Left kidney (tissue), 2 donors: Measurements from ENCODE around the gene STX12. TPM values are rescaled to one million over a fixed set of nuclear protein-coding genes. Genes with fewer than 3 reads are reported as not detected.
"Not testable (repeated sequence)": the region's sequence is repeated elsewhere in the genome, so short reads cannot be mapped to it uniquely, and the experiment has no call there.

Source experiments
- DNase-seq: peaks from one replicate; pipeline ENCODE4 v3.0.0-alpha.2; 2013
- polyA plus RNA-seq: library from polyadenylated mRNA; unstranded; fragments of 120-200 nt; gene quantifications from one replicate; pipeline ENCODE4 v1.2.1, GENCODE V29; 2013; ENCODE audit not compliant: insufficient read length

STX12 gene
- polyA plus RNA-seq, 1 donor = 54.7 TPM

DNA sequence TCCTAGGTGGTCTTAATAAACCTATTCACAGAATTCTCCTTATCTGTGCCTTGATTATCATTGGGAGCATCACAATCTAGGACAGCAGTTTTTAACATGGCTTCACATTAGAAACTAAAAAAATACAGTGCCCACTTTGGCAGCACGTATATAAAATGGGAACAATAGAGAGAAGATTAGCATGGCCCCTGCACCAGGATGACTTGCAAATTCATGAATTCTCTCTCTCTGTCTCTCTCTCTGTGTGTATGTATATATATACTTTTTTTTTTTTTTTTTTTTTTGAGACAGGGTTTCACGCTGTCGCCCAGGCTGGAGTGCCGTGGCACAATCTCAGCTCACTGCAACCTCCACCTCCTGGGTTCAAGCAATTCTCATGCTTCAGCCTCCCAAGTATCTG is 51.4 kb downstream of the STX12 start:
- DNase-seq = no peak

DNA sequence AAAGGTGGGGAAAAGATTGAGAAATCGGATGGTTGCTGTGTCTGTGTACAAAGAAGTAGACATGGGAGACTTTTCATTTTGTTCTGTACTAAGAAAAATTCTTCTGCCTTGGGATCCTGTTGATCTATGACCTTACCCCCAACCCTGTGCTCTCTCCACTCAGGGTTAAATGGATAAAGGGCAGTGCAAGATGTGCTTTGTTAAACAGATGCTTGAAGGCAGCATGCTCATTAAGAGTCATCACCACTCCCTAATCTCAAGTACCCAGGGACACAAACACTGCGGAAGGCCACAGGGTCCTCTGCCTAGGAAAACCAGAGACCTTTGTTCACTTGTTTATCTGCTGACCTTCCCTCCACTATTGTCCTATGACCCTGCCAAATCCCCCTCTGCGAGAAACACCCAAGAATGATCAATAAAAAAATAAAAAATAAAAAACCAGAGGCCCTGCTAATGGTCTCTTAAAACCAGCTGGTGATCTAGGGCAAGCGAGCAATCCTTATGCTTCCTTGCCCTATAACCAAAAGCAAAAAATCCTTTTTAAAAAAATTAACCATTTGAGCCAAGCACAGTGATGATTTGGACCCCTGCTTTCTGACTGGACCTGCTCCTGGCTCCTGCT is 56.4 kb downstream of the STX12 start:
- DNase-seq = not testable (repeated sequence)

DNA sequence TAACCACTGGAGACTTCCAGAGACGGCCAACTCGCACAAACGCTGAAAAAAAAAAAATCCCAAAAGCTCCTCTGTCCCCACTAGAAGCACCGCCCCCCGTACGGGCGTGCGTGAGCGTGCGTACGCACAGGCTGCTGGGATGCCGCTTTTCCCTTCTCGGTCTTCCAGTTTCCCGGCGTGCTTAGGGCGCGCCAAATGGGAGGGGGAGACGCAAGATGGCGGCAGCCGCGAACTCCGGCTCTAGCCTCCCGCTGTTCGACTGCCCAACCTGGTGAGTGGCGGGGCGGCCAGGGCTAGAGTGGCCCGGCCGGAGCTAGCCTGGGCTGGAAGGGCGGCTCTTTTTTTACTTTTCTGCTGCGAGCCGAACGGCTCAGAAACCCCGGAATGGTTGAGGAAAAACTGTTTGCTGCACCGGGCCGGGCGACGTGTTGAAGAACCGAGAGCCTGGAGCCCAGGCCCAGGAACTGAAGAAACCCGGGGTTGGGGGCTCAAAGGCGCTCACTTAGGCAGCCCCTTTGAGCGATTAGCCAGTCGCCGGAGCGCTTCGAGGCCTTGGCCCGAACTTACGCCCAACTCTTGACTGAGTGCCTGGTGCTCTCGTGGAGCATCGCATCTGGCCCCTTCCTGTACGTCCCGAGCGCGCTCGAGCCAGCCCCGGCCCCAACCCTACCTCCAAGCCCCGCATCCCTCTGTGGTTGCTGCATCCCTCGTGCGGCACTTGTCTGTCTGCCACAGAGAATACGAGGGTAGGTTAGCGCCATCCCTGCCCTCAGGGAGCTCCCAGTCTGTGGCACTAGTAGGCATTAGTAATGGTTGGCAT is 57.8 kb downstream of the STX12 start, which contains the start of gene PPP1R8:
TSS of gene PPP1R8 (plus strand) at position 162 of the 820 bp plus-strand sequence. CDS start at position 216, 54 bp downstream.
- DNase-seq = peak; percentile 97

DNA sequence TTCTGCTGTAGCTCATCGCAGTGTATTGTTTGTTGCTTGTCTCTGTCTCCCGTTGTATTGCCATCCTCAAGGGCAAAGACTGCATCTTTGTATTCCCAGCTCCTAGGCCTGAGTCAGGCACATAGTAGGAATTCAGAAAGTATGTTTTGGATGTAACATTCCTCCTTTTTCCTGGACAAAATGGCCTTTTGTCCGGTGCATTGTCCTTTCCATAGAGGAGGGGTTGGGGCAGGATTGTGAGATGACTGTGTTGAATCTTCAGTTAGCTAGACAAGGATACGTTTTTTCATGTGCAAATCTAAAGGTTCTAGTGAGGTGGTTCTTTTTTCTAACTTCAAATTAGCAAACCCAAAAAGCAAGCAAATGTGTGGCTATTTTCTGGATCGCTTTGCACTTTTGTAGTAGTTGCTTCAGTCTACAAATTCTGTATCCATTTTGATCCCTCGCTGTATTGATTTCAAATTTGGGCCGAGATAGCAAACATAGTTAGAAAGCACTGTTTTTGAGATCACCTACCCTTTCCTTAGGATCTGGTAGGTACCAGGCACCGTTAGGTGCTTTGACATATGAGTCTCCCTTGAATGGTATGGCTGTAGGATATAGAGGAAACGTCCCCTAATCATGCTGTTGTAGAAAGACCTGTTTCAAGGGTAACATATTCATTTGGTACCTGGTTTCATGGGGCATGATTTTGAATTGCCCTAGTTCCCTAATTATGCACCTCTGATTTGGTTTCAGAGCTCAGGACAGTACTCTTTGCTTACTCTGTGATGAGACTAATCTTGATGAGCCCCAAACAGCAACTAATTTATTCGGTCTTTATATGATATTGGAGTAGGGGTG is 58.8 kb downstream of the STX12 start:
- DNase-seq = no peak

DNA sequence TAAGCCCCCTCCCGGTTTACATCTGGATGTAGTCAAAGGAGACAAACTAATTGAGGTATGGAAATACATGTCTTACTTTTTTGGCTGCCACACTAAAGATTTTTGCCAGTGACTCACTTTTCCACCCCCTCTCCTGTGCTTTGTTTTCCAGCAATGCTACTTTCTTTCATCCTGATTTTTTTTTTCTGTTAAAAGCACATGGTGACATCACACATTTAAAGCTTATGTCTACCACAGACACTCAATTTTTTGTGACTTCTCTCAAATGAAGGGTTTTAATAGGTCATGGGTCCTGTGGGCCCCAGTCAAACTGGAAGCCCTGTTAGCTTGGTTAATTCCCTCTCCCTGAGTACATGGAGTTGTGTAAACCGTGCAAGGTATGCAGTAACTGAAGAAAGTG is 59.7 kb downstream of the STX12 start:
- DNase-seq = no peak

DNA sequence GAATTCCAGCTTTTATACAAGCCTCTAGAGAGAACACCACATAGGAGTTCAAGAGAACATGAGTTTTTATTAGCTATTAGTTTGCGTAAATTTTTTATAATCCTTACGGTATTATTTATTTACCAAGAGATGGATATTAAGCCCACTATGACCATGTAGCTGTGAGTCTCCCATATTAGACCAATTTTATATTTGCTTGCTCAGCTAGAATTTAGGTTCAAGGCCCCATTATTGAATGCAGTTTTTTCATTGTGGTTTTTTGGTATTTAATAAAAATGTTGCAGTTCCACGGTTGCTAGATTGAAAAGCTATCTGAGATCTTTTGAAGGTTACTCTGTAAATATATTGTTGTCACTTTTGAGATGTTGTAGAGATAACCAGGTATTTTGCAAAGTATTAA is 60.5 kb downstream of the STX12 start:
- DNase-seq = no peak

DNA sequence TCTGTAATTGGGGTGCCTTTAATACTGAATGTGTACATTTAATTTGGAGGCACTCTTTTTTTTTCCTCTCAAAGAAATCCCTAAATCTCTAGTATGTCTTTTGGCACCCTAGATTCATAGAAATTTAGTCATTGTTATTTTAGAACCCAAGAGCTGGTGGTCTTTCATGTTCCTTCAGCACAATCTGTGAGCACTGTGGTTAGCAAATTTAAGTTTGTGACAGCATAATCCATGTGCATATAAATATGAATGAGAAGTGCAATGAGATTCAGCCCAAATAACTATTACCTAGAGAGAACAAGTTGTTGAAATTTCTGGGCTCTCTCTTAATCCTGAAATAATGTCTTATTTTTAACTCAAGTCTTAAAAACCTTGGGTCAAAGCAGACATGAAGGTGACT is 62.0 kb downstream of the STX12 start:
- DNase-seq = no peak

DNA sequence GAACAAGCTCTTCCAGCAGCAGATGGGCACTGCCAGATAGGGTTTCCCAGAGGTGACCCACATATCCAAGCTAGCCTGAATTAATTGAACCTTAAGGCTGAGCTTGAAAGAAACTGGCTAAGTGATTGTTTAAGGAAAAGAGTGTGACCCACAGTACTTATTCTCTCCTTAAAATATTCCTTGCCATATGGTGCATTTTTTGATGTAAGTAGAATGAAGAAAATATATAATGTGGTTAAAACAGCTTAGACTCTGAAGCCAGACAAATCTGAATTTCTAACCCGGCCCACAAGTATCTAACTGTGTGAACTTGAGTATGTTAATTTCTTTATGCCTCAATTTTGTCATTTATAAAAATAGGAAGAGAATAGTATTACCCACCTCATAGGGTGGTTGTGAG is 62.5 kb downstream of the STX12 start:
- no peak for DNase-seq

DNA sequence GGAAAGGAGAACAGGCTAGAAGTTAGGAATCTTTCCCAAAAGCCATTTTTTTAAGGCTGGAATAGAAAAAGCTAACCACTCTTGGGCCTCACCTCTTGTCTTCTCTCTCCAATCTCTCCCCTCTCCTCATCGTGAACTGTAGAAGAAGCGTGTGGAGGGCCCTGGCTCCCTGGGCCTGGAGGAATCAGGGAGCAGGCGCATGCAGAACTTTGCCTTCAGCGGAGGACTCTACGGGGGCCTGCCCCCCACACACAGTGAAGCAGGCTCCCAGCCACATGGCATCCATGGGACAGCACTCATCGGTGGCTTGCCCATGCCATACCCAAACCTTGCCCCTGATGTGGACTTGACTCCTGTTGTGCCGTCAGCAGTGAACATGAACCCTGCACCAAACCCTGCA is 76.9 kb downstream of the STX12 start:
- DNase-seq = no peak

DNA sequence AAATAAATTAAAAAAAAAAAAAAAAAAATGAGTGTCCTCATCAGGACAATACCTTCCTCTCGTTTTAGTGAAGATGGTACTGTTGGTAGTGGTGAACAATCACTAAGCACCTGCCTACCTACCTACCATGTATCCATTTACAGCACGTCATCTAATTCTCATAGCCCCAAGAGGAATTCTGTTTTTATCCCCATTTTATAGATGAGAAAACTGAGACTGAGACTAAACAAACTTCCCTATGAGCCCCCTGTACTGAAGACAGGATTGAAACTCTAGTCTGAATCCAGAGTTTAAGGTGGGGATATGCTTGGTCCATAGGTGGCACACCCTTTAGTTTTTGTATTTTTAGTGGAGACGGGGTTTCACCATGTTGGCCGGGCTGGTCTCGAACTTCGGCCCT is 82.1 kb downstream of the STX12 start:
- DNase-seq = no peak

DNA sequence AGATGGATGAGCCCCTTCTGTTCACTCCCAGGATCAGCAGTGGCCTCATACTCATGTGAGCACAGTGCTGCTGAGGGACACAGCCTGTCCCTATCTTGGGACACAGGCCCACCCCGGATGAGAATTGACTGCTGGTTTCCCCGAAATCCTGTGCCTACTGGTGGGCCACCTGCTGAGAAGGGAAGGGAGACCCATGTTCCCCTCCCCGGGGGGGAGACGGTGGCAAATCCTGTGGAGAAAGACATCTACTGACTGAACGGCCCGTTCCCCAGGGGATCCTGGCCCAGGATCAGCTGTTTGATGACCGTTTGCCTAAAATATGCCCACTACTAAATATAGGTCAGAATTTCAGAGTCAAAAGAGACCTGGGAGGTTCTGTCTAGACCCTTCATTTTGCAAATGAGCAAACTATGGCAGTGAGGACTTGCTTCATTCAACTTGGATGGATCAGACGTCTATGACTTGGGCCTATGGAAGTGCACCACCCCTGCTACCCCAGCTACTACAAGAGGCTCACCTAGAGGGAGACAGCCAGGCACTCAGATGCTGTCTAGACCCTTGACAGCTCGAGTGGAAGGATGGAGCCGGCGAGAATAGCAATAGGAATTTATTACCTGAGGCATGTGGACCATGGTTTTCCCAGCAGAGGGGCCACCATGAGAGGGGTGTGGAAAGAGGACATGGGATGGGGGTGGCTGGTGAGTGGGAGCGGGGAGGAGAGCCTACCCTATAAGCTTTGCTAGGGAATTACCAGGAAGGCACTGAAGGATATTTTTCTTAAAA is 83.7 kb downstream of the STX12 start:
- no peak for DNase-seq

DNA sequence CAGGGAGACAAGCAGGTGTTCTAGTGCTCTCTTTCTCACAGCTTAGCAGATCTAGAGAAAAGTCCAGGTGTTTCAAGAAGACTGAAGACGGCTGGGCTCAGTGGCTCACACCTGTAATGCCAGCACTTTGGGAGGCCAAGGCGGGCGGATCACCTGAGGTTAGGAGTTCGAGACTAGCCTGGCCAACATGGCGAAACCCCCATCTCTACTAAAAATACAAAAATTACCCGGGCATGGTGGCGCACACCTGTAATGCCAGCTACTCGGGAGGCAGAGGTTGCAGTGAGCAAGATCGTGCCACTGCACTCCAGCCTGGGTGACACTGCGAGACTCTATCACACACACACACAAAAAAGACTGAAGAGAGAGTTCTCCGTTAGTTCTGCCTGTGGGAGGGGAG is 84.5 kb downstream of the STX12 start:
- not testable (repeated sequence) for DNase-seq

DNA sequence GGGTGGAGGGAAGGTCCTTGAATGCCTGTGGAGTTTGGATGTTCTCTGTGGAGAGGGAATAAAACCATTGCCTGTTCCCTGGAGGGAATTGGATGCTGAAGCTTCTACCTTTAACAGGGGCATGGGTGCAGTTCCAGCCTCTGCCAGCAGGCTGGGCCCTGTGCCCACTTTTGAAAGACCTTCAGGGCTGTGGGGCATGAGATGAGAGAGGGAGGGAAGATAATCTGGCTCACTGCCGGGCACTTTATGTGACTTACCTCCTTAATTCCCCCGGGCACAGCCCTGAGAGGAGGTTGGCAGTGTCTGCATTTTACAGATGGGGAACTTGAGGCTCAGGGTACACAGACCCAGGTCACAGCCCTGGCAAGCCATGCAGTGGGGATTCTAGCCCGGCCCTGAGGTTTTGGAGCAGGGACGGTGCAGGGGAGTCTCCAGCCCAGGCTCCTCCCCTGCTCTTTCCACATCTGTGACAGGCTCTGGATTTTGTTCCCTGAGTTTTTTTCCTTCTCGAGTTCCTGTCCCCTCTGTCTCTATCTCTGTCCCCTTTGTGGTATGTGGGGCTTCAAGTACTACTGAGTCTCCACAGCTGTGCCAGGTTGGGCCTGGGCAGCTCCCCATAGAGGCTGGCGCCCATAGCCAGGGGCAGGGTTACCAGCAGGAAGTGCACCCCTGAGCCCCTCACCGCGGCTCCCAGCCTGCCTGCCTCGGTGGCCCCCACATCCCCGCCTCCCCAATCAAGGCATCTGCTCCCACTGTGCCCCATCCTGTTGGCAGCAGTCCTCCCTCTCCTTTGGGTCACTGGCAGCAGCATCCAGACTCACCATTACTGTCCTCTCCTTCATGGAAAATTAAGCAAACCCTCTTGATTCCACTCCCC is 85.3 kb downstream of the STX12 start:
- peak; percentile 76 for DNase-seq

DNA sequence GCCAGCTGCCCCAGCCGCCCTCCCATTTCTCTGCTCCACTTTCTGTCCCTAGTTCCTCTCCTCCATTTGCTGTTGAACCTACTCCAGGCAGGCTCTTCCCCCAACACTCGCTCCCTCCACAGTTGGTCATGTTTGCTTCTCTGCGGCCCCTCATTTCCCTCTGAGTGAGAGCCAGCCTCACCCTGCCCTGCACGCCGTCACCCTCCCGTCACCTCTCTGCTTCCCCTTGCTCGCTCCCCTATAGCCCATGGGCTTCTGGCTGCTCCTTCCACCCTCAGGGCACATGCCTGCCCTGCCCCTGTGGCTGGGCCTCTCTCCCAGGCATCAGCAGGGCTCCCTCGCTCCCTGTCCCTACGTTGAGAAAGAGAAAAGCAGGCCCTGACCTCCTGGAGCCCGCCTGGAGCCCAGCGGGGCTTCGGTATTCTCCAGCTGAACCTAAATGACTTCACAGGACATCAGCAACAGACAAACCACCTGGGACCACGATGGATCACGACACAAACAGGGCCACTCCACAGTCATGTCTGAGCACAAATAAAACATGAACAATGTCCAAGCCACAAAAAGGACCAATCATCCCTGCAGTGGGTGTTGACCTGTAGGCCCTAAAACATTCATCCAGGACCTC is 86.0 kb downstream of the STX12 start:
- DNase-seq = no peak

DNA sequence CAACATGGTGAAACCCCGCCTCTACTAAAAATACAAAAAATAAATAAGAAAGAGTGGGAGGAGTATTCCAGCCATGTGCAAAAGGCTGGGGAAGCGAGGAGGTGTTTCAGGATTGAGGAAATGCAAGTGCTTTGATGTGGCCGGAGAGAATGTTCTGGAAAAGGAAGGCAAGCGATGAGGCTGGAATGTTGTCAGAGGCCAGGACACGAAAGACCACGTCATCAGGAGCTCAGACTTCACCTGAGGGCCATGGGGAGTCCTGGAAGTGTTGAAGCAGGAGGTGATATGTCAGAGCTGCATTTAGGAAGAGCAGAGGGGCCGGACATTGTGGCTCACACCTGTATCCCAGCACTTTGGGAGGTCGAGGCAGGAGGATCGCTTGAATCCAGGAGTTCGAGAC is 88.4 kb downstream of the STX12 start:
- no peak for DNase-seq

DNA sequence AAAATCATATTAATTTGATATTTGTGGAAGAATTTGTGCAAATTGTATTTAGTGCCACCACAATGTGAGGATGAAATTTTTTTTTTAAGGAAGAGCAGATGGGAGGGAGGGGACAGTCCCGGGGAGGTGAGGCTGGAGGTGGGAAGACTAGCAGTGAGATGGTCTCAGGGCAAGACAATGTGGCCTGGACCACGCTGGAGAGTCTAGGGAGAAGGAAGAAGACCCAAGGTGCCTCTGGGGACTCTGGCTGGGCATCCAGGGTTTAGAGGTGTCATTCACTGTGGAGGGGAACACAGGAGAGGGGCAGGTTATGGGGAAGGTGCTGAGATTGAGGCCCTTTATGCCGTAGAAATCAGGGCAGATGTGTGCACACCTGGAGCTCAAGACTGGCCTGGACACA is 89.0 kb downstream of the STX12 start:
- DNase-seq = no peak

DNA sequence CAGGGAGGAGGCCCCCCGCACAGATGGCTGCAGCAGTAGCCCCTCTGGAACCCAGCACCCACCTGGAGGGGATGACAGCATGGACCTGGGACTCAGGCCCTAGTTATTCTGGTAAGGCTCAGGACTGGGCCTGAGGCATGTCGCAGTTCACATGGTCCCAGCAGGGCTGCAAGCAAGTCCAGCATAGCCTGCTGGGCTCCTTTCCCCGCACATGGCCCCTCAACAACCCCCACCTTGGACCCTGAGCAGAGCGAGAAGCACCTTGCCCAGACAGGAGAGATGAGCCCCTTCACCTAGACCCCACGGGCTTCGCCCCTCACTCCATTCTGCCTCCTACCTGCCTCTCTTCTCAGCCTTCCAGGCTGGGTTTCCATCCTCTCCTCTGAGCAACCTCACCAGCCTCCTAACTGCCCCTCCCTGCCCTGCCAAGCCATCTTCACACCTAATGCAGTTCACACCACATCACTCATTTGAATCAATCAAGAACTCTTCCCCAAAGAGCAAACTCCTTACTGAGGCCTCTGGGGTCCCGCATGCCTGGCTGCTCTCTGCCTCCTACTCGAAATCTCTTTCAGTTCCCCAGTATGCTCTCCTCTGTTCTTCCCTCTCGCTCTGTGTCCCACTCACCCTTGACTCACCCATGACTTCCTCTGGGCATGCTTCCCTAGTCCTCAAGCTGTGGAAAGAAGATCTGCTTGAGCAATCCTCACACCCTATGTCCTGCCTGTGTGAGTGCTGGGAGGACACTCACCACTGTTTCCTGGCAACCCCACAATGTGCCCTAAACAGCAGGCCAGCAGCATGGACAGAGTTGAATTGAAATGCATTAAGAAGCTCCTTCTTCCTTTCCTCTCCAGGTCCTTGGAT is 89.9 kb downstream of the STX12 start:
- peak; percentile 71 for DNase-seq

DNA sequence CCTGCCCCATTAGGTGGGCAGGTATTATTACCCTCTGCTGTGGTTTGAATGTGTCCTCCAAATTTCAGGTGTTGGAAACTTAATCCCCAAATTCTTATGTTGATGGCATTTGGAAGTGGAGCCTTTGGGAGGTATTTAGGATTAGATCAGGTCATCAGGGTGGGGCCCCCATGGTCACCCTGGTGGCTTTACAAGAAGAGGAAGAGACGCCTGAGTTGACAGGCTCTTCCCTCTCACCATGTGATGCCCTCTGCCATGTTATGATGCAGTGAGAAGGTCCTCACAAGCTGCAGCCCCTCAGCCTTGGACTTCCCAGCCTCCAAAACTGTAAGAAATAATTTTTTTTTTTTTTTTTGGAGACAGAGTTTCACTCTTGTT is 90.5 kb downstream of the STX12 start:
- DNase-seq = no peak

DNA sequence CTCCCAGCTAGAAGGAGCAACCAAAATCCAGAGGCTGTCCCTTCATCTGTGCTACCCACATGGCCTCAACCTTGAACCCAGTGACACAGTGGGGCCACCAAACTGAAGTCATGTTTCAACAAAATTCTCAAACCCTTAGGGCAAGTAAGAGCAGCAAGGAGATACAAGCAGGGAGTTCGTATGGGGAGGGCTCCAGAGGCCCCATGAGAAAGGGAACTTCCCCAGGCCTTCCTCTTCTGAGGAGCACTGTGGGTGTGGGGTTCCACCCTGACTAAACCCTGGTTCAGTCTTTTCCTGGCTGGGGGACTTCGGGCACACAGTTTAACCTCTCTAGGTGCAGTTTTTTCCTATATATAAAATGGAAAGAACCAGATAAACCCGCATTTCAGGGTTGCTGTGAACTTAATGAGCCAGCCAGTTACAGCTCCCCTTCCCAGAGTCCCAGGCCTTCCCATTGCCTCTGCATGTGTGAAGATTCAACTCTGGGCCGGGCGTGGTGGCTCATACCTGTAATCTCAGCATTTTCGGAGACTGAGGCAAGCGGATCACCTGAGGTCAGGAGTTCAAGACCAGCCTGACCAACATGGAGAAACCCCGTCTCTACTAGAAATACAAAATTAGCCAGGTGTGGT is 91.4 kb downstream of the STX12 start:
- DNase-seq = no peak
